Nephron (organoid): ENCODE measurements around the gene MPV17L2.

Experiments used
- H3K27ac Mint-ChIP-seq, 3 experiments: 2 replicates each; pipeline ENCODE4 v1.8.0; 2020; ENCODE audit warnings: mixed read lengths in 3 of 3, mild to moderate bottlenecking in 2 of 3, moderate library complexity in 1 of 3
- H3K27me3 Mint-ChIP-seq: 2 replicates; pipeline ENCODE4 v1.8.0; 2021; ENCODE audit warnings: low read depth, mild to moderate bottlenecking, moderate library complexity, mixed read lengths
- H3K36me3 Mint-ChIP-seq: 2 replicates; pipeline ENCODE4 v1.8.0; 2020; ENCODE audit warnings: low read depth, mixed read lengths
- H3K4me1 Mint-ChIP-seq: 2 replicates; pipeline ENCODE4 v1.8.0; 2020; ENCODE audit warnings: mixed read lengths
- H3K4me3 Mint-ChIP-seq, 3 experiments: 2 replicates each; pipeline ENCODE4 v1.8.0; 2020; ENCODE audit warnings: mild to moderate bottlenecking in 3 of 3, mixed read lengths in 3 of 3, moderate library complexity in 2 of 3
- H3K9me3 Mint-ChIP-seq: 2 replicates; pipeline ENCODE4 v1.8.0; 2020; ENCODE audit warnings: mixed read lengths
- CTCF ChIP-seq, 3 experiments: fragments of 200-600 bp; sonication (generic); IDR thresholded peaks; one replicate each; pipeline ENCODE4 v1.5.0; 2021; ENCODE audit warnings: antibody characterized with exemption in 3 of 3; ENCODE audit not compliant: unreplicated experiment in 3 of 3

Gene MPV17L2

GRCh38 chr19:18220632-18221275 is 27.7 kb downstream of the MPV17L2 start:
- Mint-ChIP-seq H3K9me3 (no peaks in the 10 kb centered on the region), H3K4me1 (peaks cover 8% of the 10 kb centered on the region), H3K27ac (no peak overlapping the region), H3K4me3 (no peak overlapping the region), H3K27me3 (peaks cover 40% of the 10 kb centered on the region), H3K36me3 (no peaks in the 10 kb centered on the region)
- no peak for TF ChIP-seq CTCF (IDR thresholded peaks at IDR 0.05; ENCODE audit: unreplicated experiment in 3 of 3)

- Mint-ChIP-seq H3K9me3 (no peaks in the 10 kb centered on the region), H3K4me3 (no peak overlapping the region), H3K4me1 (peaks cover 12% of the 10 kb centered on the region), H3K27me3 (peaks cover 49% of the 10 kb centered on the region), H3K27ac (no peak overlapping the region), H3K36me3 (no peaks in the 10 kb centered on the region)
- TF ChIP-seq CTCF (IDR thresholded peaks at IDR 0.05; ENCODE audit: unreplicated experiment in 3 of 3), result no peak
Measured at GRCh38 chr19:18221815-18222725, 29.1 kb downstream of the MPV17L2 start.

- Mint-ChIP-seq H3K36me3 (no peaks in the 10 kb centered on the region), H3K4me3 (peak overlapping the region; percentile 83 to 86 (median 85)), H3K27ac (peak overlapping the region; percentile 15 to 43 (median 31)), H3K27me3 (peaks cover 55% of the 10 kb centered on the region), H3K9me3 (no peaks in the 10 kb centered on the region), H3K4me1 (peaks cover 19% of the 10 kb centered on the region)
- TF ChIP-seq CTCF (IDR thresholded peaks at IDR 0.05; ENCODE audit: unreplicated experiment in 3 of 3), result no peak
Measured at GRCh38 chr19:18223860-18224524, 31.0 kb downstream of the MPV17L2 start.

GRCh38 chr19:18224525-18225354 is 31.7 kb downstream of the MPV17L2 start:
- no peak for TF ChIP-seq CTCF (IDR thresholded peaks at IDR 0.05; ENCODE audit: unreplicated experiment in 3 of 3)
- peak overlapping the region; percentile 83 to 86 (median 85) for H3K4me3 Mint-ChIP-seq
- H3K9me3 Mint-ChIP-seq, result no peaks in the 10 kb centered on the region
- H3K27me3 Mint-ChIP-seq, result peaks cover 57% of the 10 kb centered on the region
- no peaks in the 10 kb centered on the region for H3K36me3 Mint-ChIP-seq
- peak overlapping the region; percentile 15 to 43 (median 31) for H3K27ac Mint-ChIP-seq
- peaks cover 19% of the 10 kb centered on the region for H3K4me1 Mint-ChIP-seq

GRCh38 chr19:18225355-18225701 is 32.3 kb downstream of the MPV17L2 start:
- Mint-ChIP-seq H3K4me3 (peak overlapping the region; percentile 83 to 86 (median 85)), H3K27ac (no peak overlapping the region), H3K9me3 (no peaks in the 10 kb centered on the region), H3K27me3 (peaks cover 58% of the 10 kb centered on the region), H3K4me1 (peaks cover 19% of the 10 kb centered on the region), H3K36me3 (no peaks in the 10 kb centered on the region)
- no peak for TF ChIP-seq CTCF (IDR thresholded peaks at IDR 0.05; ENCODE audit: unreplicated experiment in 3 of 3)
